Measurements from ENCODE around the gene BNC2.
"Not testable (repeated sequence)": the region's sequence is repeated elsewhere in the genome, so short reads cannot be mapped to it uniquely, and the experiment has no call there.

BNC2 gene

GRCh38 chr9:16870596-16871335 lies at the start of gene BNC2:
TSS of gene BNC2 (minus strand) at chr9:16870670. CDS start at chr9:16870648, 22 bp downstream.
- no peak for DNase-seq

GRCh38 chr9:16918920-16919319 lies 48.5 kb upstream of the BNC2 start:
- no peak for DNase-seq

GRCh38 chr9:16915126-16915831 lies 44.8 kb upstream of the BNC2 start:
- DNase-seq: no peak

- DNase-seq: no peak
Observed at GRCh38 chr9:16912197-16912596, 41.7 kb upstream of the BNC2 start.

DNA sequence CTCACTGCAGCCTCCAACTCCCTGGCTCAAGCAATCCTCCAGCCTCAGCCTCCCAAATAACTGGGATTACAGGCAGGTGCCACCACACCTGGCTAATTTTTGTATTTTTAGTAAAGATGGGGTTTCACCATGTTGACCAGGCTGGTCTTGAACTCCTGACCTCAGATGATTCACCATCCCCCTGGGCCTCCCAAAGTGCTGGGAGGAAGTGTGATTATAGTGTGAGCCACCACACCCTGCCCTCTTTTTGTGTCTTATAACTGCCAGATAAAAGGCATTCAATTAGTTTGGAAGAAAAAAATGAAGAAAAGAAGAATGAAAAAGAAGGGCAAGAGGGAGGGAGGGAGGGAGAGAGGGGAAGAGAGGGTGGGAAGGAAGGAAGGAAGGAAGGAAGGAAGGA lies 37.7 kb upstream of the BNC2 start:
- DNase-seq: not testable (repeated sequence)

GRCh38 chr9:16904655-16905054 lies 34.2 kb upstream of the BNC2 start:
- no peak for DNase-seq

GRCh38 chr9:16901590-16901989 lies 31.1 kb upstream of the BNC2 start:
- DNase-seq: no peak

DNA sequence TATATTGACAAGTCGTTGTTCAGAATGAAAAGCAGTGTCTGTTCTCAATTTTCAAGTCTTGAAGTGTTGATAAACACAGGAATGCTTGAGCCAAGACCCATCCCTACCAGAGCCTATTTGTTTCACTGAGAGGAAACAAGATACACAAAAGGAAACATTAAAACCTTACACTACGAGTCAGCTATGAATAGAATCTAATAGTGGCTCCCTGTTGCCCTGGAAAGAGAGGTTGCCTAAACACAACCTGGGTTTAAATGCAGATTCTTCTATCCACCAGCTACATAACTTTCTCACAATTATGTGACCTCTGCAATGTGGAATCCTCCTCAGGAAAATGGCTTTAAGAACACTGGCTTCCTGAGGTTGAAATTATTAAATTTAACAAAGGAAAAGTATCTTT lies 29.1 kb upstream of the BNC2 start:
- DNase-seq: no peak

- no peak for DNase-seq
Observed at GRCh38 chr9:16898464-16898863, 28.0 kb upstream of the BNC2 start.

DNA sequence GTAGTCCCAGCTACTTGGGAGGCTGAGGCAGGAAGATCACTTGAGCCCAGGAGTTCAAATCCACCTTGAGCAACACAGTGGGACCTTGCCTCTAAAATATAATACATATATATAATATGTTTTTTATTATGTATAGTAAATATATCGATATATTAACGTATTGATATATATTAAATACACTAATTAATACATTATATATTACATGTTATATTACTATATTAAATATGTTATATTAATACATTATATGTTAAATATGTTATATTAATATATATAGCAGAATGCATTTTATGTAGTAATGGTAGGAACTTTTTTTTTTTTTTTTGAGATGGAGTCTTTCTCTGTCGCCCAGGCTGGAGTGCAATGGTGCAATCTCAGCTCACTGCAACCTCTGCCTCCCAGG lies 18.1 kb upstream of the BNC2 start:
- DNase-seq: no peak

GRCh38 chr9:16885931-16886330 lies 15.5 kb upstream of the BNC2 start:
- DNase-seq: no peak

GRCh38 chr9:16884952-16885513 lies 14.6 kb upstream of the BNC2 start:
- no peak for DNase-seq

DNA sequence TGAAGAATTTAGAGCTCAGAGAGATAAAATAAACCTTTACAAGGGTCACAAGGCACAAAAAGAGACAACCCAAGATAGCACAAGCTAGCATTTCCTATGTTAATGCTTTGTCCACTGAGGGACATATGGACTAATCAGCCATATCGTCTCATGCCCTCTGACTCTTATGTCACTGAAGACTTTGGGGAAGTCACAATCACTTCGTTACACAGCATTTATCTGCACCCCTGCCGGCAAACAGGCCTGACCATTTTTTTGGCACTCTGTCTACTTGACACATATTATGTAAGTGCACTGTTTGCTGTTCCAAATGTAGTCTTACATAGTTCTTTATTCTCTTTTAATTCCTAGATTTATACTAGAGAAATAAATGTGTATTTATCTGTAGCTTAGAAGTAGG lies 13.9 kb upstream of the BNC2 start:
- DNase-seq: no peak

- DNase-seq: no peak
Observed at GRCh38 chr9:16883586-16883985, 13.1 kb upstream of the BNC2 start.

DNA sequence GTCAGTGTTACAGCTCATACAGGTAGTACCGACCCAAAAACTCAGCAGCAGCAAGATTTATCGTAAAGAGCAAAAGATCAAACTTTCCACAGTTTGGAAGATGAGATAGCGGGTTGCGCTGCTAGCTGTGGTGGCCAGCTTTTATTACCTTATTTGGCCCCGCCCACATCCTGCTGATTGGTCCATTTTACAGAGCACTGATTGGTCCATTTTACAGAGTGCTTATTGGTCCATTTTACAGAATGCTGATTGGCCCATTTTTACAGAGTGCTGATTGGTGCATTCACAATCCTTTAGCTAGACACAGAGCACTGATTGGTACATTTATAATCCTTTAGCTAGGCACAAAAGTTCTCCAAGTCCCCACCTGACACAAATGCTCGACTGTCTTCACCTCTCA lies 12.0 kb upstream of the BNC2 start:
- not testable (repeated sequence) for DNase-seq

DNA sequence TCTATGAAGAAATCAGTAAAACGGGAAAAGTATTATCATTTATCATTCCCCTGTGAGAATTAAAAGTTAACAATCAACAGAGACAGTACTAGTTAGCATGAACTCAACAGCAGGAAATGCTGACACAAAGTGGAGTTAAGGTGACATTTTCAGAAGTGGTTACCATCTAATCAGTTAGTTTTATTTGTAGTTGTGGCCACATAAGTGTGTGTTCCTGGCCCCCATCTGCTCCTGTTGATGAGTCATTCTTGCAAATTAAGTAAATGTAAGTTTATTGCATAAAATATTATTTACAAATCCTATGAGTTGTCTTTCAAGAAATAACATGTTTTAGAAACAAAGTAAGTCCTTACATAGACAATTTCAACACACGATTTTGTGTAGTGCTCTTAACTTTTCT lies 8.9 kb upstream of the BNC2 start:
- DNase-seq: no peak

DNA sequence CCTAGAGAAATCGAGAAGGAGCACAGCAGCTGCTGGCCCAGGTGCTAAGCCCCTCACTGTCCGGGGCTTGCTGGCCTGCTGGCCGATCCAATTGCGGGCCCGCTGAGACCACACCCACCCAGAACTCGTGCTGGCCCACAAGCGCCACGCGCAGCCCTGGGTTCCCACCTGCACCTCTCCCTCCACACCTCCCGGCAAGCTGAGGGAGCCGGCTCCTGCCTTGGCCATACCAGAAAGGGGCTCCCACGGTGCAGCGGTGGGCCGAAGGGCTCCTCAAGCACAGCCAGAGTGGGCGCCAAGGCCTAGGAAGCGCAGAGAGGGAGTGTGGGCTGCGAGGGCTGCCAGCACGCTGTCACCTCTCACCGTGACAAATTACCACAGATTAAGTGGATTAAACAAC lies 6.8 kb upstream of the BNC2 start:
- DNase-seq: no peak

DNA sequence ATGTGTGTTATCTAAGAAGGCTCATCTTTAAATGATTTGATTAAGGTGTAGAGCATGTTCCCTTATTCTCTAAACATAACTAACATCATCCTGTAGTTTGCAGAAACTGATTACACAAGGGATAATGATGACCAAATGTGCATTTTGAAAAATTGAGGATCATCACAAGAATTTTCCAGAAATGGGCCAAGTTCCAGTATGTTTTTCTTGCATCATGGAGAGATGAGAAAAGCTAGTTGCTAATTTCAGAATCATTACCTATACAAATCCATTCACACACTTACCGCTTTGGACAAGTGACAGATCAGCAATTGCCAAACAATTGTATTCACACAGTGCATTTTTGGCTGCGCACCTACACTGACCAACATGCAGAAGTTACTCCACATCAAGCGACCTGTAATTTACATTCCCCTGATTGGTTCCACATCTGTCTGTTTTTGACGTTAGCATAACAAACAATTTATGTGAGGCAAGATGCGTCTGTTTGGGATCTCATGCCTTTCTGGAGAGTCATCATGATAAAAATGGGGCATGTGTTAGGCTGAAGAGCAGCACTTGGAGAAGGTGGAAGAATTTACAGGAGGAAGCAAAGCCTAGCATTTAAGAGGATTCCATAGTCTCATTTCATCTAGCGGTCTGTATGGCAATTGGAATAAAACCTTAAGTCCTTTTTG lies 2.8 kb upstream of the BNC2 start:
- DNase-seq: no peak

DNA sequence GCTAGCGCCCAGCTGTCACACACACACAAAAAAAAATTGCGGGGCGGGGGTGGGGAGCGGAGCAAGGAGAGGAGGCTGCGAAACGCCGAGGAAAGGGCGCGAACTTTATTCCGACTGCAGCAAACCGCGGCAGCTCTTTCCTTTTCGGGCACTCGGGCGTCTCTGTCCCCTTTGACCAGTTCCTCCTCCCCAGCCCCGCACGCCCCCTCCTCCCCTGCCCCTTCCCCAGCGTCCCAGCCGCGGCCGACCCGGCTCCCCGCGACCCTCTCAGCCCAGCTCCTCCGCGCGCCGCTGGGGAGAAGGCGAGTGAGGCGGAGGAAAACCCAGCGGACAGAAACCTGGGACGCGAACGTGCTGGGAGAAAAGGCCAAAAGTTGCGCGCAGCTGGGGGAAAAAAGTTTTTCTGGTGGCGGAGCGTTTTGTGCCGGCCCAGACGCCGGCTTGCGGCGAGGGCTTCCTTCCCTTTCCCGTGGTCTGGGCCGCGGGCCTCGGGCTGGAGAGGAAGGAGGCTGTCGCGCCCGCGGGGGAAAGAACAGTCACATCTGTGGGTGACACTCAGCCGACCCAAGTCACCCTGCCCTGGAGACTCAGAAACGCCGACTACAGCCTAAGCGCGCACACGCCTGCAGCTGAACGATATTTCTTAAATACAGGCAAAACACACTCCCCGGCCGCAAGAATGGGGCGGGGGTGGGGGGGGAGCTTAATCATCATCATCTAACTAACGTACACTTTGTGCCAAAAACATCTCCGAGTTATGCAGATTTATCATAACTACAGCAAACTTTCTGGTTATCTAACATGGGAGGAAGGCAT lies 1.1 kb upstream of the BNC2 start:
- DNase-seq: peak in 1 of 2 donors; percentile 14

- no peak for DNase-seq
Observed at GRCh38 chr9:16869882-16870595, 431 bp downstream of the BNC2 start.

DNA sequence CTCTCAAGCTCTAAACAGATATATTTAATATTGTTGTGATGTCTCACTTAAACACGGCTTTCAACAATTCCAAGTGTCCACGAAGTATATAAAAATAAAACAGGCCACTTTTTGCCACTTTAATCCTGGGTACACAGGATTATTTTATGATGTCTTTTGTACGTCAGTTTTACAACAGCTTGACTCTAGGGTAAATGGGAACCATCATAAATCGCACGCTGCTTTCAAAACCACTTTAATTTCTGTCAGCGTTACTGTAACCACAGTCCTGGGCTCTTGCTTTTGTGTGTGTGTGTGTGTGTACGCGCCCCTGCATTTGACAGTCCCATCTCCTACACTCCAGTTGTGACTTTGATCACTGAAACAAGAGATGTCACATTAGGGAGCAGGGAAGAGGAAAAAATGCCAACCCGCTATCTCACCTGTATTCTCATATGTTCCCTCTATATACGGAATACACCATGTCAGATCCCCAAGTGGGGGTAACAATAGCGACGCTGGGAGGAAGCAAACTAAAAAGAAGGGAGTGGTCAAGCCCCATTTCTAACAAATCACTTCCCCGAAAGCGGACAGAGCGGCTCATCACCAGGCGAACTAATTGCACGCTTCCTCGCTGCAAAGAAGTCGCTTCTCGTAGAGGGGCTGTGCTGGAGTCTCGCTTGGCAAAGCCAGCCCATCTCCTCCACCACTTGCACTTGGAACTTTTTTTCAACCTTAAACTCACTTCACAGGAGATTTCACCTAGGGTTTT lies 1.2 kb downstream of the BNC2 start:
- DNase-seq: no peak
